Activated CD8-positive, alpha-beta T cell treated with anti-CD3 and anti-CD28 coated beads, Interleukin-2, amount 10 ng/mL, durations not matched to agents 7 days and 5 days (primary cell): ENCODE results near the gene FAM168A. TPM values are rescaled to one million over a fixed set of nuclear protein-coding genes. Genes with fewer than 3 reads are reported as not detected.

Source experiments
- ATAC-seq: fragments of 150-1000 bp; cut with Tn5 transposase; one replicate; pipeline ENCODE4 v1.10.0; 2021; ENCODE audit warnings: moderate library complexity
- CTCF ChIA-PET: fragments of 350-600 bp; sonication (Branson Sonifier 250); formaldehyde crosslinking; loops from one replicate; lab custom pipeline; 2021; ENCODE audit warnings: antibody characterized with exemption; lab: Charles Lee
- POLR2A ChIA-PET: fragments of 350-600 bp; sonication (Branson Sonifier 250); formaldehyde crosslinking; loops from one replicate; lab custom pipeline; 2021; ENCODE audit warnings: antibody characterized with exemption; lab: Charles Lee
- DNase-seq: peaks from one replicate; pipeline ENCODE4 v3.0.0-alpha.2; 2020
- H3K27ac Mint-ChIP-seq: one replicate; pipeline ENCODE4 v1.8.0; 2021; ENCODE audit warnings: mild to moderate bottlenecking, mixed read lengths
- H3K27me3 Mint-ChIP-seq: one replicate; pipeline ENCODE4 v1.8.0; 2021; ENCODE audit warnings: low read depth, mixed read lengths
- H3K36me3 Mint-ChIP-seq: one replicate; pipeline ENCODE4 v1.8.0; 2021; ENCODE audit warnings: low read depth, mixed read lengths
- H3K4me1 Mint-ChIP-seq: one replicate; pipeline ENCODE4 v1.8.0; 2021; ENCODE audit warnings: low read depth, mixed read lengths
- H3K4me3 Mint-ChIP-seq: one replicate; pipeline ENCODE4 v1.8.0; 2021; ENCODE audit warnings: mild to moderate bottlenecking, mixed read lengths
- H3K9me3 Mint-ChIP-seq: one replicate; pipeline ENCODE4 v1.8.0; 2022; ENCODE audit warnings: mixed read lengths; ENCODE audit not compliant: insufficient read depth
- total RNA-seq, 2 experiments: library from RNA; stranded (reverse); gene quantifications; one replicate each; pipeline ENCODE4 v1.2.3, GENCODE V29; 2021

FAM168A gene
- total RNA-seq, 2 experiments from 2014 or later: 25.9 to 27.8 TPM

DNA sequence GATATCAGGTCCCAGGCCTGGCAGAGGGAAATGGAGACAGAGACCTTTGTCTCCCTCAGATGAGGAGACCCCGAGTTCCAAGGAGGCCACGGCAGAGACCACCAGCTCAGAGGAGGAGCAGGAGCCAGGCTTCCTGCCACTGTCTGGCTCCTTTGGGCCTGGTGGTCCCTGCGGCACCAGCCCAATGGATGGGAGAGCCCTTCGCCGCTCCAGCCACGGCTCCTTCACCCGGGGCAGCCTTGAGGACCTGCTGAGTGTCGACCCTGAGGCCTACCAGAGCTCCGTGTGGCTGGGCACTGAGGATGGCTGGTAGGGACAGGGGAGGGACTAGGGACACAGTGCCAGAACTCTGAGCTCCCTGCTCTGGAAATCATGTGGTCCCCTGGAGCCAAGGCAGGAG is 234.8 kb downstream of the FAM168A start:
- CTCF ChIA-PET: interaction anchor here (0.9 to 5.5 kb wide), 3 partner anchors 11 to 30 kb away, joined by 3 to 59 read pairs (median 4); no protein-coding TSS in a partner anchor
- Mint-ChIP-seq H3K4me3 (no peak overlapping the region), H3K27ac (no peak overlapping the region), H3K9me3 (no peaks in the 10 kb centered on the region), H3K27me3 (no peaks in the 10 kb centered on the region), H3K4me1 (peaks cover 35% of the 10 kb centered on the region), H3K36me3 (no peaks in the 10 kb centered on the region)
- ATAC-seq: no peak
- DNase-seq: no peak
- POLR2A ChIA-PET: no interaction called here

DNA sequence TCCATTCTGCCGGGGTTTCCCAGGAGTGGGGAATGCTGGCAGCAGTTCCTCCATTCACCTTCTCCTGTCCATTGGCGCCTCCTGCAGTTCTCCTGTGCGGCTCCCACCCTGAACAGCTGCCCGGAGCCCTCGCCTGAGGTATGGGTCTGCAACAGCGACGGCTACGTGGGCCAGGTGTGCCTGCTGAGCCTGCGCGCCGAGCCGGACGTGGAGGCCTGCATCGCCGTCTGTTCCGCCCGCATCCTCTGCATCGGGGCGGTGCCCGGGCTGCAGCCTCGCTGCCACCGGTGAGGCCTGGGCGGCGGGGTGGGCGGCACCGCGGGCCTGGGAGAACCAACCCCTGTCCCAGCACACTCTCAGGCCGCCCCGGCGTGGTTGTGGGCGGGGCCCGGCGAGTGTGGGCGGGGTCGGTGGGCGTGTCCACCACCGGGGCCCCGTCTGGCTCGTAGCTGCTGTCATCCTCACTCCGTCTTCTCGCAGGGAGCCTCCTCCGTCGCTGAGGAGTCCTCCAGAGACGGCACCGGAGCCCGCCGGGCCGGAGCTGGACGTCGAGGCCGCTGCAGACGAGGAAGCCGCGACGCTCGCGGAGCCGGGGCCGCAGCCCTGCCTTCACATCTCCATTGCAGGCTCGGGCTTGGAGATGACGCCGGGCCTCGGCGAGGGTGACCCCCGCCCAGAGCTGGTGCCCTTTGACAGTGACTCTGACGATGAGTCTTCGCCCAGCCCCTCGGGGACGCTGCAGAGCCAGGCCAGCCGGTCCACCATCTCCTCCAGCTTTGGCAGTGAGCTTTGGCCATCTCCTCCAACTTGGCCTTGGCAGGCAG is 235.7 kb downstream of the FAM168A start:
- Mint-ChIP-seq H3K9me3 (no peaks in the 10 kb centered on the region), H3K27ac (no peak overlapping the region), H3K4me3 (no peak overlapping the region), H3K4me1 (peaks cover 27% of the 10 kb centered on the region), H3K27me3 (no peaks in the 10 kb centered on the region), H3K36me3 (no peaks in the 10 kb centered on the region)
- ChIA-PET POLR2A (no interaction called here), CTCF (interaction anchor here (0.9 to 5.5 kb wide), 6 partner anchors 11 to 32 kb away, joined by 3 to 59 read pairs (median 4); no protein-coding TSS in a partner anchor)
- ATAC-seq (no peak), DNase-seq (no peak)

DNA sequence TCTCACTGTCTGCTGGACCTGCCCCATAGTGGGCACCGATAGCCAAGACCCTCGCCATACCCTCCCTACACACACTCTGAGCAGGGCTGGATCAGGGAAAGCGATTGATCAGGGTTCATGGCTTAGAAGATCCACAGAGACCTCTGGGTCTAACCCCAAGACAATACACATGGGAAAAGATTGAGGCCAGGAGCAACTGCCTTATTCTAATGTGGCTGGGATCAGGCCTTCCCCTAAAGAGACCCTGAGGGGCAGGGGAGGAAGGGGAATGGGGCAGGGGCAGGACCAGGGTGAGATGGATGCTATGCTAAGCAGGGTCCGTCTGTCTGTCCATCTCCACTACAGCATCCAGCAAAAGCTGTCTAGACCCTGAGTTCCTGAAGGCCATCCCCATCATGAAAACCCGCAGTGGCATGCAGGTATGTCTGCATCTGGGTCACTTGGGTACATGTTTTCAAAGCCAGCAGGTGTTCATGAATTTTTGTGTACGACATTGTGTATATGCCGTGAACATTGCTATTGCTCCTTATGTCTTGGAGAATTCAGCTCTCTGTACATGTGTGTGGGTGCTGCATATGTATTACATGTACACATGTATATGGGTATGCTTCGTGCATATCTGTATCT is 237.1 kb downstream of the FAM168A start:
- CTCF ChIA-PET: interaction anchor here (0.7 to 4.4 kb wide), 12 partner anchors 10 to 249 kb away, joined by 3 to 59 read pairs (median 5); no protein-coding TSS in a partner anchor
- H3K36me3 Mint-ChIP-seq: no peaks in the 10 kb centered on the region
- no peak overlapping the region for H3K27ac Mint-ChIP-seq
- POLR2A ChIA-PET: no interaction called here
- H3K4me3 Mint-ChIP-seq: no peak overlapping the region
- DNase-seq: no peak
- H3K9me3 Mint-ChIP-seq: no peaks in the 10 kb centered on the region
- no peak for ATAC-seq
- H3K4me1 Mint-ChIP-seq: peaks cover 14% of the 10 kb centered on the region
- no peaks in the 10 kb centered on the region for H3K27me3 Mint-ChIP-seq

- Mint-ChIP-seq H3K9me3 (no peaks in the 10 kb centered on the region), H3K27ac (no peak overlapping the region), H3K4me3 (no peak overlapping the region), H3K36me3 (no peaks in the 10 kb centered on the region), H3K4me1 (peaks cover 6% of the 10 kb centered on the region), H3K27me3 (no peaks in the 10 kb centered on the region)
- peak; percentile 49 for DNase-seq
- CTCF ChIA-PET: interaction anchor here (0.7 to 4.4 kb wide), 14 partner anchors 9 to 249 kb away, joined by 3 to 59 read pairs (median 4); no protein-coding TSS in a partner anchor
- POLR2A ChIA-PET: no interaction called here
- ATAC-seq: peak; percentile 37
Observed at GRCh38 chr11:73359930-73360742, 237.8 kb downstream of the FAM168A start.

GRCh38 chr11:73359341-73359740 is 238.6 kb downstream of the FAM168A start:
- ChIA-PET POLR2A (interaction anchor here (0.6 kb wide), 1 partner anchor 803 kb away, joined by 3 read pairs; no protein-coding TSS in a partner anchor), CTCF (interaction anchor here (0.6 to 4.4 kb wide), 8 partner anchors 8 to 64 kb away, joined by 3 to 59 read pairs (median 14); no protein-coding TSS in a partner anchor)
- ATAC-seq: no peak
- H3K9me3 Mint-ChIP-seq: no peaks in the 10 kb centered on the region
- no peak for DNase-seq
- H3K4me1 Mint-ChIP-seq: peaks cover under 1% of the 10 kb centered on the region
- H3K27me3 Mint-ChIP-seq: no peaks in the 10 kb centered on the region
- no peak overlapping the region for H3K27ac Mint-ChIP-seq
- H3K36me3 Mint-ChIP-seq: no peaks in the 10 kb centered on the region
- no peak overlapping the region for H3K4me3 Mint-ChIP-seq

DNA sequence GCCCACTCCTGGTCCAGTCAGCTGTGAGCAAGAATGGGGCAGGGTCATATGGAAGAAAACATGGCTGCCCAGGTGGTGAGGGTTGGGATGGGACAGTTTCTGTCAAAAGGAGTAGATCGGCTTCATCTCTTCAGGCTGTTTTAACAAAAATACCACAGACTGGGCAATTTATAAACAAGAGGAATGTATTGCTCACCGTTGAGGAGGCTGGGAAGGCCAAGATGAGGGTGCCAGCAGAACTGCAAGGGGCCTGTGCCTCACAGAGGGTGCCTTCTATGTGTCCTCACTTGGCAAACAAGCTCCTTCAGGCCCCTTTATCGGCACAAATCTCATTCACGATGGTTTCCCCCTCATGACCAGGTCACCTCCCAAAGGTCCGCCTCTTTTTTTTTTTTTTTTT is 239.8 kb downstream of the FAM168A start:
- no peak overlapping the region for H3K27ac Mint-ChIP-seq
- POLR2A ChIA-PET: no interaction called here
- H3K4me3 Mint-ChIP-seq: no peak overlapping the region
- no peaks in the 10 kb centered on the region for H3K9me3 Mint-ChIP-seq
- DNase-seq: no peak
- peaks cover 6% of the 10 kb centered on the region for H3K4me1 Mint-ChIP-seq
- CTCF ChIA-PET: interaction anchor here (1.0 to 4.4 kb wide), 3 partner anchors 19 to 35 kb away, joined by 3 to 25 read pairs (median 18); no protein-coding TSS in a partner anchor
- no peak for ATAC-seq
- no peaks in the 10 kb centered on the region for H3K36me3 Mint-ChIP-seq
- no peaks in the 10 kb centered on the region for H3K27me3 Mint-ChIP-seq

DNA sequence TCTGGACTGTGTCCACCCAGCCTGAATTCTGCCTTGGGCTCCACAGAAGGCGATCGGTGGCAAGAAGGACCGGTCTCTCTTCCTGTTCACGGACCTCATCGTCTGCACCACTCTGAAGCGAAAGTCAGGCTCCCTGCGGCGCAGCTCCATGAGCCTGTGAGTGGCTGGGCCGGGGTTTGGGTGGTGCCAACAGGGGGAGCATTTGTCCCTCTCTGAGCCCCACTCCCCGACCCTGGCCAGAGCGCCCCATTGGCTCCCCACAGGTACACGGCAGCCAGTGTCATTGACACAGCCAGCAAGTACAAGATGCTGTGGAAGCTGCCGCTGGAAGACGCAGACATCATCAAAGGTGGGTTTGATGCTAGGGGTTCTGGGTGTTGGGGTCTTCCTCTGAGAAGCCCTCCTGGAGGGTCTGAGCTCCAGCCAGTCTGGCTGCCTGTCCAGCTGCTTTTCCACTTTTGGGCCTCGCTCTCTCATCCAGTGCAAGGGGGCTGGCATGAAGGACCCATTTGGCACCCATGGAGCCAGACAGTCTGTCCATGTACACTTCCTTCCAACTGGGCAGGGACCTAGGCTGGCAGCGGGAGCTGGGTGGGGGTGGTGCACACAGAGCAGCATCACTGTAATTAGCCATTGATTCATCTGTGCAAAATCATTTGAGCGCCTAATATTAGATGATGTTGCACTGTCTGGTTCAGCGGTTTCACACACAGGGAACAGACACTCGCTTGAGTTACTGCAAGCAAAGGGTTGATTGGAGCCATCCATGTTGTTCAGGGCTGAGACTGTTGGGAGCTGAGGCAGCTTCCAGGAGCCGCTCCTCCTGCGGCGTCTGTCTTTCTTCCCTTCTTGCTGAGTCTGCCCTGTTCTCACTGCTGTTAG is 240.7 kb downstream of the FAM168A start:
- CTCF ChIA-PET: interaction anchor here (1.0 to 4.4 kb wide), 3 partner anchors 20 to 36 kb away, joined by 3 to 25 read pairs (median 18); no protein-coding TSS in a partner anchor
- no peaks in the 10 kb centered on the region for H3K9me3 Mint-ChIP-seq
- POLR2A ChIA-PET: interaction anchor here (0.5 kb wide), 1 partner anchor 20 kb away, joined by 4 read pairs; no protein-coding TSS in a partner anchor
- no peak for DNase-seq
- H3K27me3 Mint-ChIP-seq: no peaks in the 10 kb centered on the region
- H3K4me3 Mint-ChIP-seq: no peak overlapping the region
- peaks cover 6% of the 10 kb centered on the region for H3K4me1 Mint-ChIP-seq
- no peak overlapping the region for H3K27ac Mint-ChIP-seq
- no peak for ATAC-seq
- H3K36me3 Mint-ChIP-seq: no peaks in the 10 kb centered on the region

GRCh38 chr11:73355109-73355508 is 242.8 kb downstream of the FAM168A start:
- ATAC-seq (no peak), DNase-seq (no peak)
- H3K36me3 Mint-ChIP-seq: no peaks in the 10 kb centered on the region
- H3K27me3 Mint-ChIP-seq: no peaks in the 10 kb centered on the region
- H3K27ac Mint-ChIP-seq: no peak overlapping the region
- no peak overlapping the region for H3K4me3 Mint-ChIP-seq
- ChIA-PET POLR2A (no interaction called here), CTCF (interaction anchor here (1.6 kb wide), 1 partner anchor 10 kb away, joined by 7 read pairs; no protein-coding TSS in a partner anchor)
- peaks cover 13% of the 10 kb centered on the region for H3K4me1 Mint-ChIP-seq
- H3K9me3 Mint-ChIP-seq: no peaks in the 10 kb centered on the region

DNA sequence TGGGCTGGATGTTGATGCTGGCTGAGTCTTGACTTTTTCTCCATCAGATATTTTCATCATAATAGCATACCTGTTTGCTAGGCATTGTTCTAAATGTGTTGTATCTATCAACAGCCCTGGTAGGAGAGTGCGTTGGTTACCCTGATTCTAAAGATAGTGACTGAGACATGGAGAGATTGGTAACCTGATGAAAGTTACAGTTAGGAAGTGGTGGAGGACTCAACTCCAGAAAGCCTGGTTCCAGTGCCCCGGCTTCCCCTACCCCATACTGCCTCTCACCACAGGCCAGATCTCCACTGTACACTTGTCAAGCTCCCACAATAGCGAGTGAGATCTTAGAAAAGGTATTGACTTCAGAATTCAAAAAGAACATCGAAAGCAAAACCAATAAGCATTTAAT is 244.5 kb downstream of the FAM168A start:
- H3K27me3 Mint-ChIP-seq: peaks cover under 1% of the 10 kb centered on the region
- ATAC-seq (peak; percentile 32), DNase-seq (no peak)
- CTCF ChIA-PET: interaction anchor here (1.5 to 6.3 kb wide), 4 partner anchors 12 to 40 kb away, joined by 5 to 101 read pairs (median 60); no protein-coding TSS in a partner anchor
- POLR2A ChIA-PET: interaction anchor here (0.6 to 1.0 kb wide), 2 partner anchors 20 to 26 kb away, joined by 4 to 5 read pairs; no protein-coding TSS in a partner anchor
- no peaks in the 10 kb centered on the region for H3K36me3 Mint-ChIP-seq
- peak overlapping the region; percentile 6 for H3K27ac Mint-ChIP-seq
- H3K4me1 Mint-ChIP-seq: peaks cover 14% of the 10 kb centered on the region
- H3K9me3 Mint-ChIP-seq: no peaks in the 10 kb centered on the region
- no peak overlapping the region for H3K4me3 Mint-ChIP-seq

DNA sequence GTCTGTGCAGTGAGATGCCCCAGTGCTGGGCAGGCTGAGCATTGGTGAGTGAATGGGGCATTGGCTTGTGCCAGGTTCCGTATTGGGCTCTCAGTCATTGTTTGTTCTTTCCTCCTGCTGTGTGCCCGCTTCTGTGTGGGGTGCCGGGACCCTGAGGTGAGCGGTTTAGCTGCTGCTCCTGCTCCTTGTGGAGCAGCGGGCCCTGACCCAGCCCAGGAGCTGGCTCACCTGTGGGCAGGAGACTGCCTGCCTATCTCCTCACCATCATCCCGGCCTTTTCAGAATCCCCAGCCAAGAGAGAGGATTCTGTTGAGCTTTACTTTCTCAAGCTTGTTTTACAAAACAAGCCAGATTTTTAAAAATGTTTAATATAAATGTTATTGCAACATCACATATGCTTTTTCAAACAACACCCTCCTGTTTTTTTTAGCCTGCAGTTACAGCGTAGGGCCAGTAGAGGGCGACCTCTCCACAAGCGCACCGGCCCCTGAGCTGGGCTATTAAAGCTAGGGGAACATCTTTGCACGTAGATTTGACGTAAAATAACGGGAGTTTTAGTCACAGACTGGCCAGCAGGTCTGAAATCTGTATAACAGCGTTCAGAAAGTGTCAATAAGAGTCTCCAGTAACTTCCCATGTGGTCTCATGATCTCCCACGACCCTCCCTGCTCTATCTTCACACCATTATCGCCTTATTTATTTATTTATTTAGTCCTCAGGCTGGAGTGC is 246.8 kb downstream of the FAM168A start:
- Mint-ChIP-seq H3K4me3 (no peak overlapping the region), H3K4me1 (peaks cover 14% of the 10 kb centered on the region), H3K27ac (no peak overlapping the region), H3K36me3 (no peaks in the 10 kb centered on the region), H3K27me3 (peaks cover 2% of the 10 kb centered on the region), H3K9me3 (no peaks in the 10 kb centered on the region)
- ChIA-PET CTCF (interaction anchor here (0.6 to 6.3 kb wide), 44 partner anchors 9 to 580 kb away, joined by 3 to 101 read pairs (median 5); partner anchors contain the start of genes ARHGEF17, FAM168A, PLEKHB1 and RELT), POLR2A (interaction anchor here (1.0 to 1.1 kb wide), 2 partner anchors 21 to 24 kb away, joined by 3 read pairs; no protein-coding TSS in a partner anchor)
- DNase-seq: peak; percentile 73
- ATAC-seq: peak; percentile 66
